Right lobe of liver (tissue), 6 donors: ENCODE results near the gene MYL11. TPM values are rescaled to one million over a fixed set of nuclear protein-coding genes. Genes with fewer than 3 reads are reported as not detected.

Experiments used
- ATAC-seq, 4 donors: fragments of 200-7000 bp; cut with Tn5 transposase; one replicate each; pipeline ENCODE4 v1.9.1; 2020; ENCODE audit warnings: mild to moderate bottlenecking in 4 of 4, moderate library complexity in 4 of 4
- DNase-seq, 3 donors: peaks; one replicate each; pipeline ENCODE4 v3.0.0-alpha.2; 2020
- H3K27ac ChIP-seq, 3 donors: fragments of 200-600 bp; one replicate each; pipeline ENCODE4 v1.8.0; 2022
- H3K27me3 ChIP-seq, 2 donors: fragments of 200-600 bp; one replicate each; pipeline ENCODE4 v1.8.0; 2022
- H3K36me3 ChIP-seq, 4 donors: fragments of 200-600 bp; sonication (generic) in 1 of 4; one replicate each; pipeline versions ENCODE4 v1.5.1 to v1.8.0; 2017 to 2022; ENCODE audit warnings: control low read depth in 1 of 4
- H3K4me1 ChIP-seq, 4 donors: fragments of 200-600 bp; sonication (generic) in 1 of 4; one replicate each; pipeline versions ENCODE4 v1.5.1 to v1.8.0; 2017 to 2022; ENCODE audit warnings: control low read depth in 1 of 4
- H3K4me3 ChIP-seq, 3 donors: fragments of 200-600 bp; one replicate each; pipeline ENCODE4 v1.8.0; 2022
- H3K9me3 ChIP-seq, 4 donors: fragments of 200-600 bp; sonication (generic) in 1 of 4; one replicate each; pipeline versions ENCODE4 v1.5.1 to v1.8.0; 2017 to 2022; ENCODE audit warnings: control low read depth in 1 of 4
- POLR2A ChIP-seq: fragments of 450-650 bp; IDR thresholded peaks from one replicate; pipeline ENCODE4 v1.6.1; 2017; ENCODE audit warnings: antibody characterized with exemption, mild to moderate bottlenecking
- WGBS: methylation state at CpG from one replicate; pipeline ENCODE4 v1.1.6; 2018; ENCODE audit warnings: low coverage, low lambda C conversion rate; ENCODE audit not compliant: insufficient coverage; ENCODE audit errors: missing lambda C conversion rate; 5-methylcytosine and 5-hydroxymethylcytosine counted together
- intact Hi-C, 2 donors: fragments of 100-400 bp; cut with DNase I; formaldehyde crosslinking; loops; one replicate each; pipeline versions ENCODE4 v1.11.2 to v1.14.1; 2022
- total RNA-seq, 6 experiments: library from RNA; depleted of rRNA in 2 of 6; stranded (reverse); fragments of >200 nt in 2 of 6; fragmentation: NEBNext Ultra II Directional in 3 of 6; extraction: Animal tissue kit (Norgen Biotek cat#: 25700) in 3 of 6; gene quantifications; one replicate each; pipeline versions ENCODE4 v1.1.0 to v1.2.4, GENCODE V29; 2016 to 2023
- TF ChIP-seq, protein P1 (sequence below), 4 donors: fragments of 200-600 bp in 3 of 4; fragments of 450-650 bp in 1 of 4; IDR thresholded peaks; one replicate each; pipeline versions ENCODE4 v1.5.1 to v1.8.0; 2016 to 2022; ENCODE audit warnings: antibody characterized with exemption in 4 of 4, mild to moderate bottlenecking in 2 of 4
- donor health status: DM: no; HTN: yes; CAD: no.
- donor health status: DM: no; HTN: no; CAD: no.
- donor health status: DM: no; HTN: no; CAD: no.
- donor health status: DM: no; HTN: yes; CAD: no.
- donor health status: DM: no; HTN: yes; CAD: no.

The MYL11 gene
- total RNA-seq, 6 experiments from 2014 or later, result 1.4 TPM; not detected in 5

DNA sequence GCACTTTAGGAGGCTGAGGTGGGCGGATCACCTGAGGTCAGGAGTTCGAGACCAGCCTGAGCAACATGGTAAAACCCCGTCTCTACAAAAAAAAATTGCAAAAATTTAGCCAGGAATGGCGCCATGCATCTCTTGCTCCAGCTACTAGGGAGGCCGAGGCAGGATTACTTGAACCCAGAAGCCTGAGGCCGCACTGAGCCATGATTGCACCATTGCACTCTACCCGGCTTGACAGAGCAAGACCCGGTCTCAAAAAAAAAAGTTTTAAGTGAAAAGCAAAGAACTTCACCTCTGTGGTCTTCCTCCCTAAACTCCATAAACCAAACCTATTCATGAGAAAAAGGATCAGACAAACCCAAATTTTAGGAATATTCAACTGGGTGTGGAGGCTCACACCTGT, 26.5 kb upstream of the MYL11 start:
- no peaks in the 10 kb centered on the region for H3K27me3 ChIP-seq
- WGBS, result 93% methylated on average over 8 of the region's 8 CpGs
- TF ChIP-seq, protein P1, sequence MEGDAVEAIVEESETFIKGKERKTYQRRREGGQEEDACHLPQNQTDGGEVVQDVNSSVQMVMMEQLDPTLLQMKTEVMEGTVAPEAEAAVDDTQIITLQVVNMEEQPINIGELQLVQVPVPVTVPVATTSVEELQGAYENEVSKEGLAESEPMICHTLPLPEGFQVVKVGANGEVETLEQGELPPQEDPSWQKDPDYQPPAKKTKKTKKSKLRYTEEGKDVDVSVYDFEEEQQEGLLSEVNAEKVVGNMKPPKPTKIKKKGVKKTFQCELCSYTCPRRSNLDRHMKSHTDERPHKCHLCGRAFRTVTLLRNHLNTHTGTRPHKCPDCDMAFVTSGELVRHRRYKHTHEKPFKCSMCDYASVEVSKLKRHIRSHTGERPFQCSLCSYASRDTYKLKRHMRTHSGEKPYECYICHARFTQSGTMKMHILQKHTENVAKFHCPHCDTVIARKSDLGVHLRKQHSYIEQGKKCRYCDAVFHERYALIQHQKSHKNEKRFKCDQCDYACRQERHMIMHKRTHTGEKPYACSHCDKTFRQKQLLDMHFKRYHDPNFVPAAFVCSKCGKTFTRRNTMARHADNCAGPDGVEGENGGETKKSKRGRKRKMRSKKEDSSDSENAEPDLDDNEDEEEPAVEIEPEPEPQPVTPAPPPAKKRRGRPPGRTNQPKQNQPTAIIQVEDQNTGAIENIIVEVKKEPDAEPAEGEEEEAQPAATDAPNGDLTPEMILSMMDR (IDR thresholded peaks at IDR 0.05), result no peak
- no peak for TF ChIP-seq POLR2A
- no peak for ATAC-seq
- H3K4me1 ChIP-seq, result peaks cover 0 to 23% (median 10%) of the 10 kb centered on the region in 4 donors
- H3K9me3 ChIP-seq, result no peaks in the 10 kb centered on the region
- DNase-seq, result peak in 1 of 3 donors; percentile 31
- no peak overlapping the region for H3K4me3 ChIP-seq
- H3K27ac ChIP-seq, result no peak overlapping the region
- peaks cover 0 to 41% (median 6%) of the 10 kb centered on the region in 4 donors for H3K36me3 ChIP-seq
- intact Hi-C loops, result no loop called here

DNA sequence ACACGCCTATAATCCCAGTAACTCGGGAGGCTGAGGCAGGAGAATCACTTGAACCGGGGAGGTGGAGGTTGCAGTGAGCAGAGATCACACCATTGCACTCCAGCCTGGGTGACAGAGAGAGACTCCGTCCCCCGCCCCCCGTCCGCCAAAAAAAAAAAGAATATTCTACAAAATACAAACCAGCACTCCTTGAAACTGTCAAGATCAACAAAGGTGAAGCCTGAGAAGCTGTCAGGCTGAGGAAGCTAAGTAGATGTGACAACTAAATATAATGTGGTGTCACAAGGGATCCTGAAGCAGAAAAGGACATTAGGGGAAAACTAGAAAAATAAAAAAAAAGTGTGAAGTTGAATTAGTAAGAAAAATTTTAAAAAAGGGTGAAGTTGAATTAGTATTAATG, 25.7 kb upstream of the MYL11 start:
- 88% methylated on average over 6 of the region's 7 CpGs for WGBS
- peaks cover 0 to 41% (median 5%) of the 10 kb centered on the region in 4 donors for H3K36me3 ChIP-seq
- TF ChIP-seq POLR2A, result no peak
- TF ChIP-seq, protein P1 (IDR thresholded peaks at IDR 0.05), result no peak
- DNase-seq, result peak in 1 of 3 donors; percentile 2
- H3K27ac ChIP-seq, result no peak overlapping the region
- H3K4me3 ChIP-seq, result no peak overlapping the region
- H3K27me3 ChIP-seq, result no peaks in the 10 kb centered on the region
- intact Hi-C loops, result no loop called here
- no peaks in the 10 kb centered on the region for H3K9me3 ChIP-seq
- no peak for ATAC-seq
- peaks cover 0 to 23% (median 9%) of the 10 kb centered on the region in 4 donors for H3K4me1 ChIP-seq

DNA sequence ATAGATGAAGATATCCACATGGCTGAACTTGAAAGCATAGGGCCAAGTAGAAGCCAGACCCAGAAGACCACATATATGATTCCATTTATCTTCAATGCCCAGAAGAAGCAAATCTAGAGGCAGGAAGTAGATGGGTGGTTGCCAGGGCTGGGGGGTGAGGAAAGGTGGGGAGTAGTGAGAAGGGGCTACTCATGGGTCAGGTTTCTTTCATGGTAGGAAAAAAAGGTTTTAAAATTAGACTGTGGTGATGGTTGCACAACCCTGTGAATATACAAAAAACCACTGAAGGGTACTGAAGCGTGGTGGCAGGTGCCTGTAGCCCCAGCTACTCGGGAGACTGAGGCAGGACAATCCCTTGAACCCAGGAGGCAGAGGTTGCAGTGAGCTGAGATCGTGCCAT, 24.9 kb upstream of the MYL11 start:
- H3K27ac ChIP-seq, result no peak overlapping the region
- no peak for ATAC-seq
- H3K4me1 ChIP-seq, result peaks cover 0 to 27% (median 11%) of the 10 kb centered on the region in 4 donors
- H3K4me3 ChIP-seq, result no peak overlapping the region
- no peaks in the 10 kb centered on the region for H3K27me3 ChIP-seq
- intact Hi-C loops, result no loop called here
- no peak for TF ChIP-seq POLR2A
- TF ChIP-seq, protein P1 (IDR thresholded peaks at IDR 0.05), result no peak
- peak in 1 of 3 donors; percentile 39 for DNase-seq
- H3K9me3 ChIP-seq, result no peaks in the 10 kb centered on the region
- WGBS, result 88% methylated on average over 3 of the region's 3 CpGs
- H3K36me3 ChIP-seq, result peaks cover 0 to 35% (median 5%) of the 10 kb centered on the region in 4 donors

DNA sequence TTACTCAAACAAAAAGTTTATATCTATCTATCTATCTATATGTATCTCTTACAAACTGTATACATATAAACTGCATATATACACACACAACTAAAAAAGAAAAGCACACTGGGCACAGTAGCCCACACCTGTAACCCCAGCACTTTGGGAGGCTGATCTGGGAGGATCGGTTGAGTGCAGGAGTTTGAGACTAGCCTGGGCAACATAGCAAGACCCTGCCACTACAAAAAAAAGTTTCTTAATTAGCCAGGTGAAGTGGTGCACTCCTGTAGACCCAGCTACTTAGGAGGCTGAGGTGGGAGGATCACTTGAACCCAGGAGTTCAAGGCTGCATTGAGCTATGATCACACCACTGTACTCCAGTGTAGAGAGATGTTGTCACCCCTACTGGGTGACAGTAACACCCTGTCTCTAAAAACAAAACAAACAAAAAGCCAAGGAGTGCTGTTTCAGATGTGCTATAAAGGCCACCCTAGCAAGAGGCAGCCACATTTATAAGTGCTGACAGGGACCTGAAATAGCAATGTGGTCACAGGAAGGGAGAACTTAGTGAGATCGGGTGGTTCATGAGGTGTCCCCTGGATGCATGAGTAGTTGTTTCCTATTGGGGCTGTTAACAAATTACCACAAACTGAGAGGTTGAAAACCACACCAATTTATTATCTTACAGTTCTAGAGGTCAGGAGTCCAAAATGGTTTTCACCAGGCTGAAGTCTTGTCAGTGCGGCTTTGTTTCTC, 24.3 kb upstream of the MYL11 start:
- 64% methylated on average over 3 of the region's 3 CpGs for WGBS
- Histone ChIP-seq H3K36me3 (peaks cover 0 to 29% (median 4%) of the 10 kb centered on the region in 4 donors), H3K9me3 (no peaks in the 10 kb centered on the region), H3K4me3 (no peak overlapping the region), H3K27ac (no peak overlapping the region), H3K27me3 (no peaks in the 10 kb centered on the region), H3K4me1 (peaks cover 0 to 27% (median 11%) of the 10 kb centered on the region in 4 donors)
- intact Hi-C loops, result no loop called here
- TF ChIP-seq, protein P1 (IDR thresholded peaks at IDR 0.05), result no peak
- no peak for TF ChIP-seq POLR2A
- DNase-seq, result peak in 1 of 3 donors; percentile 17
- no peak for ATAC-seq
